ENCODE results near the gene OR6S1. TPM values are rescaled to one million over a fixed set of nuclear protein-coding genes. Genes with fewer than 3 reads are reported as not detected.

The OR6S1 gene
- total and polyA plus RNA-seq, 10 of the 15 experiments (the other 5 are each of a cell fraction or from before 2014, with no cell fraction given): 0.22 to 0.67 (median 0.43) TPM; not detected in 4

DNA sequence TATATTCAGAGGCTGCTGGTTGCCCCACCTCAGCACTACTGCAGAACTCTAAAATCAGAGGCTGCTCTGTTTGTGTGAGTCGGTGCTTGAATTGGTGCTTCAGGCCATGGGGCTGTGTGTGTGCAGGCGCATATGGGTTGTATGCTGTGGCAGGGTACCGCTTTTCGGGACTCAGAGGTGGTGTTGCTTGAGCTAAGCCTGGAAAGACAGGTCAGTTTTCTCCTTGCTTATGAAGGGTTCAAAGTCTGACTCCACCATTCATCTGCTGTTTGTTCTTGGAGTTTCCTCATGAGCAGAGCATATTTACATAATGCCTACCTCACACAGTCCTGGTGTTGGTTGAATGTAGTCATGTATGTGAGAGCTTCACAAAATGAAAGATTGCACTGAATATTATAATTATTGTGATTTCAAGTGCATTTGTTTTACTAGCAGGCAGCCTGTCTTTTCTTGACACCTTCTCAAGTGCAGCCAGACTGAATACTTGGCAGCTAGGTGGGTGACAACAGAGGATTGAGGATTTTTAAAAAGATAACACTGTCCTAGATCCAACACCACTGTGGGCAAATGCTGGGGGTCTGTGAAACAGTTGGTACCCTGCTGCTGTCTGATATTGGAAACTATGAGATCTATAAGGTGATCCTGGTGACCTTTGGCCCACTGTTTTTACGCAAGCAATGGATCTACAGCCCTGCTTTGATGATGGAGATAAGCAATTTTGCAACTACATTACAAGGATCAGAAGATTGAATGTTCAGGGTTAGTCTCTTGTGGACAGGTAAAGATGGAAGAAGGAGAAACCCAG is 46.1 kb upstream of the OR6S1 start:
- in situ Hi-C loops (cut with MboI): no loop called here
- TF ChIP-seq EGR1 (IDR thresholded peaks at IDR 0.05; ENCODE audit: borderline replicate concordance in 1 of 2, low read depth in 2 of 2, low read length in 2 of 2): no peak

GRCh38 chr14:20686386-20687143 is 45.1 kb upstream of the OR6S1 start:
- no peak overlapping the region for H3K9ac ChIP-seq (ENCODE audit: control insufficient read depth, insufficient read depth, low read length)
- H4K20me1 ChIP-seq (ENCODE audit: control insufficient read depth, insufficient read depth): no peaks in the 10 kb centered on the region
- peaks cover 7% of the 10 kb centered on the region for H3K4me1 ChIP-seq (ENCODE audit: control insufficient read depth, insufficient read depth, low read length)
- RAD21 ChIA-PET (ENCODE audit: unreplicated experiment): interaction anchor here (1.3 to 8.9 kb wide), 2 partner anchors 21 to 22 kb away, joined by 5 to 156 read pairs; no protein-coding TSS in a partner anchor
- WGBS (ENCODE audit: insufficient coverage, insufficient replicate concordance, low lambda C conversion rate, missing lambda C conversion rate): 87% methylated on average over 7 of the region's 7 CpGs
- H3K27ac ChIP-seq (ENCODE audit: control insufficient read depth, insufficient read depth): no peak overlapping the region
- POLR2A ChIA-PET: no interaction called here
- no peak overlapping the region for H3K4me3 ChIP-seq
- CTCF ChIA-PET: interaction anchor here (0.6 to 11.0 kb wide), 6 partner anchors 10 to 357 kb away, joined by 3 to 214 read pairs (median 14); partner anchors contain the start of gene CCNB1IP1
- SMC1A ChIA-PET (ENCODE audit: uncharacterized antibody, unreplicated experiment): interaction anchor here (0.6 to 8.9 kb wide), 7 partner anchors 8 to 76 kb away, joined by 3 to 150 read pairs (median 4); no protein-coding TSS in a partner anchor
- no peak for DNase-seq (ENCODE audit: low read depth, low spot score)
- FAIRE-seq: no peak
- in situ Hi-C loops (cut with MboI): no loop called here
- intact Hi-C loops (cut with micrococcal nuclease; ENCODE audit: unreplicated experiment): no loop called here
- H3K36me3 ChIP-seq (ENCODE audit: control insufficient read depth in 2 of 2, insufficient read depth in 2 of 2, low read length in 1 of 2): no peaks in the 10 kb centered on the region
- H3K79me2 ChIP-seq (ENCODE audit: control insufficient read depth, insufficient read depth, low read length): no peaks in the 10 kb centered on the region
- no peaks in the 10 kb centered on the region for H3K27me3 ChIP-seq (replicated peaks in 1 of 2; ENCODE audit: control insufficient read depth in 2 of 2, insufficient read depth in 2 of 2, low read length in 1 of 2)
- ATAC-seq: no peak
- no peak overlapping the region for H3K4me2 ChIP-seq (ENCODE audit: control insufficient read depth, insufficient read depth)
- no peak for TF ChIP-seq ZZZ3 (IDR thresholded peaks at IDR 0.05; ENCODE audit: control insufficient read depth, insufficient read length, low read depth)
- TF ChIP-seq, protein P1, sequence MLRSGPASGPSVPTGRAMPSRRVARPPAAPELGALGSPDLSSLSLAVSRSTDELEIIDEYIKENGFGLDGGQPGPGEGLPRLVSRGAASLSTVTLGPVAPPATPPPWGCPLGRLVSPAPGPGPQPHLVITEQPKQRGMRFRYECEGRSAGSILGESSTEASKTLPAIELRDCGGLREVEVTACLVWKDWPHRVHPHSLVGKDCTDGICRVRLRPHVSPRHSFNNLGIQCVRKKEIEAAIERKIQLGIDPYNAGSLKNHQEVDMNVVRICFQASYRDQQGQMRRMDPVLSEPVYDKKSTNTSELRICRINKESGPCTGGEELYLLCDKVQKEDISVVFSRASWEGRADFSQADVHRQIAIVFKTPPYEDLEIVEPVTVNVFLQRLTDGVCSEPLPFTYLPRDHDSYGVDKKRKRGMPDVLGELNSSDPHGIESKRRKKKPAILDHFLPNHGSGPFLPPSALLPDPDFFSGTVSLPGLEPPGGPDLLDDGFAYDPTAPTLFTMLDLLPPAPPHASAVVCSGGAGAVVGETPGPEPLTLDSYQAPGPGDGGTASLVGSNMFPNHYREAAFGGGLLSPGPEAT (IDR thresholded peaks at IDR 0.05; ENCODE audit: low read depth): no peak
- TF ChIP-seq SIX5 (IDR thresholded peaks at IDR 0.05; ENCODE audit: low read depth, low read length, severe bottlenecking): no peak
- TF ChIP-seq, protein P2, sequence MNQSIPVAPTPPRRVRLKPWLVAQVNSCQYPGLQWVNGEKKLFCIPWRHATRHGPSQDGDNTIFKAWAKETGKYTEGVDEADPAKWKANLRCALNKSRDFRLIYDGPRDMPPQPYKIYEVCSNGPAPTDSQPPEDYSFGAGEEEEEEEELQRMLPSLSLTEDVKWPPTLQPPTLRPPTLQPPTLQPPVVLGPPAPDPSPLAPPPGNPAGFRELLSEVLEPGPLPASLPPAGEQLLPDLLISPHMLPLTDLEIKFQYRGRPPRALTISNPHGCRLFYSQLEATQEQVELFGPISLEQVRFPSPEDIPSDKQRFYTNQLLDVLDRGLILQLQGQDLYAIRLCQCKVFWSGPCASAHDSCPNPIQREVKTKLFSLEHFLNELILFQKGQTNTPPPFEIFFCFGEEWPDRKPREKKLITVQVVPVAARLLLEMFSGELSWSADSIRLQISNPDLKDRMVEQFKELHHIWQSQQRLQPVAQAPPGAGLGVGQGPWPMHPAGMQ (IDR thresholded peaks at IDR 0.05; ENCODE audit: borderline replicate concordance): no peak
- no peak for TF ChIP-seq TCF3 (IDR thresholded peaks at IDR 0.05; ENCODE audit: borderline replicate concordance, insufficient read depth, low read depth, low read length)
- TF ChIP-seq JUND (IDR thresholded peaks at IDR 0.05; ENCODE audit: low read depth, low read length): no peak
- BruUV-seq (replicated peaks): no TSS peak
- H3K9me3 ChIP-seq (replicated peaks; ENCODE audit: control insufficient read depth, insufficient read depth, low read length): no peaks in the 10 kb centered on the region
- H2AFZ ChIP-seq (ENCODE audit: control insufficient read depth, low read depth, low read length): no peak overlapping the region

More for the DNA sequence above, 46.1 kb upstream of the OR6S1 start:
- H3K79me2 ChIP-seq (ENCODE audit: control insufficient read depth, insufficient read depth, low read length): no peaks in the 10 kb centered on the region
- ChIA-PET POLR2A (interaction anchor here (0.6 kb wide), 1 partner anchor 57 kb away, joined by 3 read pairs; no protein-coding TSS in a partner anchor), SMC1A (ENCODE audit: uncharacterized antibody, unreplicated experiment) (interaction anchor here (1.0 to 2.5 kb wide), 6 partner anchors 9 to 75 kb away, joined by 3 to 20 read pairs (median 4); no protein-coding TSS in a partner anchor), CTCF (interaction anchor here (0.6 to 11.0 kb wide), 8 partner anchors 9 to 358 kb away, joined by 3 to 214 read pairs (median 4); partner anchors contain the start of gene CCNB1IP1), RAD21 (ENCODE audit: unreplicated experiment) (interaction anchor here (1.0 to 1.8 kb wide), 7 partner anchors 22 to 79 kb away, joined by 3 to 9 read pairs (median 5); no protein-coding TSS in a partner anchor)
- H3K9me3 ChIP-seq (replicated peaks; ENCODE audit: control insufficient read depth, insufficient read depth, low read length): no peaks in the 10 kb centered on the region
- H4K20me1 ChIP-seq (ENCODE audit: control insufficient read depth, insufficient read depth): no peaks in the 10 kb centered on the region
- no TSS peak for BruUV-seq (replicated peaks)
- no peak overlapping the region for H3K27ac ChIP-seq (ENCODE audit: control insufficient read depth, insufficient read depth)
- DNase-seq (ENCODE audit: low read depth, low spot score) (no peak), FAIRE-seq (no peak), ATAC-seq (no peak)
- H3K4me3 ChIP-seq: no peak overlapping the region
- no peaks in the 10 kb centered on the region for H3K36me3 ChIP-seq (ENCODE audit: control insufficient read depth in 2 of 2, insufficient read depth in 2 of 2, low read length in 1 of 2)
- WGBS (ENCODE audit: insufficient coverage, insufficient replicate concordance, low lambda C conversion rate, missing lambda C conversion rate): 98% methylated on average over 5 of the region's 5 CpGs
- no peaks in the 10 kb centered on the region for H3K27me3 ChIP-seq (replicated peaks in 1 of 2; ENCODE audit: control insufficient read depth in 2 of 2, insufficient read depth in 2 of 2, low read length in 1 of 2)
- H3K4me2 ChIP-seq (ENCODE audit: control insufficient read depth, insufficient read depth): no peak overlapping the region
- no peak overlapping the region for H2AFZ ChIP-seq (ENCODE audit: control insufficient read depth, low read depth, low read length)
- no peak overlapping the region for H3K9ac ChIP-seq (ENCODE audit: control insufficient read depth, insufficient read depth, low read length)
- peaks cover 7% of the 10 kb centered on the region for H3K4me1 ChIP-seq (ENCODE audit: control insufficient read depth, insufficient read depth, low read length)
- intact Hi-C loops (cut with micrococcal nuclease; ENCODE audit: unreplicated experiment): no loop called here

Measured in GM12878 (cell line).